GM18526 (cell line): Measurements from ENCODE around the gene OLIG1.

ENCODE experiments used
- POLR2A ChIP-seq: IDR thresholded peaks from 3 replicates; pipeline ENCODE4 v1.6.1; 2011; ENCODE audit not compliant: insufficient read length; ENCODE audit errors: extremely low read depth

OLIG1 gene

DNA sequence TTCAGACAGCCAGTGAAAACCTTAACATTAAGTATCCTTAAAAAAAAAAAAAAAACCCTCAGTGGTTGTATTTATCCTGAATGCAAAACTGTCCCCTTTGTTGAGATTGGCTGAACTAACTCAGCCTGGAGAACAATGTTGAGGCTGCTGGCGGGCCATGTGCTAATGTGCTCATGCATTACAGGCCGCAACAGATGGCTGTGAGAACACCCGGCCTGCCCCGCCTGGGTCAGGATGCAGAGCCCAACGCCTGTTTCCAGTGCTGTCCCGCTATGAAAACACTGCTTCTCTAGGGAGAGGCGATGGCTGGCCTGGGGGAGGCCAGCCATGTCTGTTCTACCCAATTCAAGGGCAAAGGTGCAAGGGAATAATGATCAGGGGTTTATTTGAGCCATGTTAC lies 30.4 kb upstream of the OLIG1 start:
- no peak for TF ChIP-seq POLR2A

GRCh38 chr21:33040215-33040614 lies 29.7 kb upstream of the OLIG1 start:
- no peak for TF ChIP-seq POLR2A

- TF ChIP-seq POLR2A, result no peak
These were observed 28.0 kb upstream of the OLIG1 start for GRCh38 chr21:33041981-33042380.

- no peak for TF ChIP-seq POLR2A
These were observed 27.1 kb upstream of the OLIG1 start for GRCh38 chr21:33042812-33043211.

- no peak for TF ChIP-seq POLR2A
These were observed 23.5 kb upstream of the OLIG1 start for GRCh38 chr21:33046455-33046854.

DNA sequence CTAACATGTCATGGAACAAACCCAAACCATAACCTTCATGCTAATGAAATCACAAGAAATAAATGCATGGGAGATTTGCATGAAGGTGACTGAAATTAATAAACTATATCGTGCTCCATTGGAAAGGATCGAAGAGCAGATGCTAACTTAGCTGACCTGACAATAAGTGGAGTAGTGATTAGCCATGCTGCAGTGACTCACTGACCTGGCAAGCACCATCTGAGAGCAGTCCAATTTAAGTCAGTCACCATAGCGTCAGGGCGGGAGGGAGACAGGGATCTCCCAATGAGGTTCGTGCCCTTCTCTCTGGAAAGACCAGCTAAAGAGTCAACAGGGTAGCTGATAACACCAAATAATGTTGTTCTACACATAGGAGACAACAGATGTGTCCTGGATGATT lies 22.7 kb upstream of the OLIG1 start:
- no peak for TF ChIP-seq POLR2A

DNA sequence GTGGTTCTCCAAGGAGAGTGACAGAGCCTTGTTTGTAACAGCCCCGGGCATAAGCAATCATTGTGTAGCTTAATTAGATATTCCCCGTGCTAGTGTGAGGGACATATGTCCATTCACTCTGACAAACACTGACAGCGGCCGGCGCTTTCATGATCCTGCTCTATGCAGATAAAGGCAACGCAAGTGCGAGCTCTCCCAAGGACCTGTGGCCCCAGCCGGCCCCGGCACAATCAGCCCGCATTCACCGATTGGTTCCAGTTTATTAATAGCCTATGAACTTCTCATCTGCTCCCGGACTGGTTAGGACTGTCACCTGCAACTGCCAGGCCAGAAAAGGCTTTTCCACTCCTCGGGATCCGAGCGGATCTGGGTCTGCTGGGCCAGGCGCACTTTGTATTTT lies 18.0 kb upstream of the OLIG1 start:
- no peak for TF ChIP-seq POLR2A

- no peak for TF ChIP-seq POLR2A
These were observed 16.0 kb upstream of the OLIG1 start for GRCh38 chr21:33053951-33054350.

DNA sequence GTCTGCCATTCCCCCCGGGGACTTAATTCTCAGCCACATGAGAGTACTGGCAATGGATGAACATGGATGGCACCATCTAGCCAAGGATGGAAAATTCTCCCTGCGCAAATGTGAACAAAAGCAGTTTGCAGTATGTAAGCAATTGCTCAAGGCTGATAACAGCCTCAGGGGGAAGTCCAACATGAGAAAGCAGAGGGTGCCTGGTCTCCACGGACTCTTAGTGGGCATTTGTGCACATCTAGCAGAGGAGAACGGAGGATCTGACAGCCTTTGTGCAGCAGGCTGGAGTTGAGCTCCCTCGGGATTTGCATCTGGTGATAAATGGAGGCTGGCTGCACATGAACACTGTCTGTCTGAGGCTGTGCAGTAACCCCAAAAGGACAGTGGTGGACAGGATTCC lies 13.9 kb upstream of the OLIG1 start:
- TF ChIP-seq POLR2A, result no peak

DNA sequence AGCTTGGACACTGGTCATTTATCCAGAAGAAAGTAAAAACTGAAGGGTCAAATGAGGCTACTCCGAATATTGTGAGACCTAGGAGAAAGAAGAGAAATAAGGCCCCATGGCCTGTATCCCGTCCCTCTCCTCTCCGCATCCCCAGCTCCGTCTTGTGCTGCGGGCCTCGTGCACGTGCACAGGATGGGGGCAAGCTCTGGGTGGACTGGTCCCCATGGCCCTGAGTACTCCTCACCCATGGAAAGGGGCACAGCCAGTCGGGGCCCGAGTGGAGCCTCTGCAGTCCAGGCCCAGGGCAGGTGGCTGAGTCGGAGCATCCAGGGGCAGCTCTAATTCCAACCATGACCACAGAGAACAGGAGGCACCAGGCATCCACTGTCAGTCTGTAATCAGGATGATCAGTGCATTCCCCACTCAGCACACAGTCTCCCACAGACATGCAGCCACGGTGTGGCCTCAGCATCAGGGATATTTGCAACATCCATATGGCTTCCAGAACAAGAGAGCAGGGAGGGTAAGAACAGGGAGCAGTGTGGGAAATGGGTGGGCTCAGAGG lies 12.5 kb upstream of the OLIG1 start:
- no peak for TF ChIP-seq POLR2A

DNA sequence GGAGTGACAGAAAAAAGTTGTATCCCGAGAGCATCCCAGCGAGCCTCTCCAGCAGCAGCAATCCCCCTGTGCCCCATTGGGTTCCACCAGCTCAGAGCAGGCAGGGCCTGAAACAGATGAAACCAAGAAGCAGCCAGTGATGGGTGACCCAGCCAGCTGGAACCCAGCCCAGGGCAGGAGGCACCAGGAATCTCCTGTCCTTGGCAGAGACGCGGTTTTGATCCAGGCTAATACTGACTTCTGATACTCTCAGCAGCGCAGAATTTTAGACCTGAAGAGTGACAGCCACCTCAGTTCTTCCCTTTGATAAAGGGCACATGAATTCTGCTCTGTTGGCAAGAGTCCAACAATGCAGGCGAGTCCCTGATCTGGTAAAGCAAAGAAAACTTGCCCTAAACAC lies 11.4 kb upstream of the OLIG1 start:
- no peak for TF ChIP-seq POLR2A

GRCh38 chr21:33058957-33059356 lies 11.0 kb upstream of the OLIG1 start:
- no peak for TF ChIP-seq POLR2A

- no peak for TF ChIP-seq POLR2A
These were observed 10.5 kb upstream of the OLIG1 start for GRCh38 chr21:33059380-33059841.

DNA sequence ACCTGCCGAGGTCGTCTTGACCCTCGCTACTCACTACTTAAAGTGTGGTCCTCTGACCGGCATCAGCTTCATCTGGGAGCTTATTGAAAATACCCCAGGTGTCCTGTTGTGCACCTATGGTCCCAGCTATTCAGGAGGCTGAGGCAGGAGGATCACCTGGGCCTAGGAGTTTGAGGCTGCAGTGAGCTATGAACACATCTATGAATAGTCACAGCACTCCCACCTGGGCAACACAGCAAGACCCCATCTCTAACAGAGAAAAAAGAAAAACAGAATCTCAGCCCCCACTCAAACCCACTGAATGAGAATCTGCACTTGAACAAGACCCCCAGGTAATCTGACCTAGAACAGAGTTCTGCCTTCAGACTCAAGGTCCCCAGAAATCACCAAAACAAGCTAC lies 8.7 kb upstream of the OLIG1 start:
- no peak for TF ChIP-seq POLR2A

- no peak for TF ChIP-seq POLR2A
These were observed 6.5 kb upstream of the OLIG1 start for GRCh38 chr21:33063375-33063883.

- TF ChIP-seq POLR2A, result no peak
These were observed 5.9 kb upstream of the OLIG1 start for GRCh38 chr21:33063907-33064622.
